ENCODE measurements around the gene MISP3.

The MISP3 gene

GRCh38 chr19:14112809-14113385 lies 40.3 kb downstream of the MISP3 start:
- Histone ChIP-seq H3K36me3 (peaks cover 24% of the 10 kb centered on the region), H3K9me3 (no peaks in the 10 kb centered on the region), H3K27me3 (no peaks in the 10 kb centered on the region), H3K27ac (peak overlapping the region; percentile 97), H3K4me3 (ENCODE audit: low read depth in 1 of 2, low read length in 1 of 2) (peak overlapping the region in 1 of 2 experiments; percentile 17), H3K4me1 (ENCODE audit: control insufficient read depth in 1 of 2, insufficient read depth in 1 of 2, low read depth in 1 of 2, low read length in 1 of 2) (peaks cover 48 to 56% of the 10 kb centered on the region in 2 experiments)
- TF ChIP-seq CTCF (IDR thresholded peaks at IDR 0.05), result no peak

- TF ChIP-seq CTCF (IDR thresholded peaks at IDR 0.05), result peak; percentile 57
- H3K27ac ChIP-seq, result peak overlapping the region; percentile 97
- peaks cover 56 to 63% of the 10 kb centered on the region in 2 experiments for H3K4me1 ChIP-seq (ENCODE audit: control insufficient read depth in 1 of 2, insufficient read depth in 1 of 2, low read depth in 1 of 2, low read length in 1 of 2)
- peaks cover 18% of the 10 kb centered on the region for H3K36me3 ChIP-seq
- no peaks in the 10 kb centered on the region for H3K9me3 ChIP-seq
- peak overlapping the region; percentile 76 to 89 for H3K4me3 ChIP-seq (ENCODE audit: low read depth in 1 of 2, low read length in 1 of 2)
- no peaks in the 10 kb centered on the region for H3K27me3 ChIP-seq
Measured at GRCh38 chr19:14113762-14114414, 41.3 kb downstream of the MISP3 start.

- Histone ChIP-seq H3K36me3 (peaks cover 13% of the 10 kb centered on the region), H3K27ac (peak overlapping the region; percentile 97), H3K27me3 (no peaks in the 10 kb centered on the region), H3K4me3 (ENCODE audit: low read depth in 1 of 2, low read length in 1 of 2) (peak overlapping the region; percentile 76 to 89), H3K4me1 (ENCODE audit: control insufficient read depth in 1 of 2, insufficient read depth in 1 of 2, low read depth in 1 of 2, low read length in 1 of 2) (peaks cover 61 to 69% of the 10 kb centered on the region in 2 experiments), H3K9me3 (no peaks in the 10 kb centered on the region)
- TF ChIP-seq CTCF (IDR thresholded peaks at IDR 0.05), result no peak
Measured at GRCh38 chr19:14114439-14114838, 41.9 kb downstream of the MISP3 start.

GRCh38 chr19:14114854-14115253 lies 42.3 kb downstream of the MISP3 start:
- Histone ChIP-seq H3K9me3 (no peaks in the 10 kb centered on the region), H3K4me3 (ENCODE audit: low read depth in 1 of 2, low read length in 1 of 2) (peak overlapping the region; percentile 76 to 89), H3K27ac (peak overlapping the region; percentile 97), H3K4me1 (ENCODE audit: control insufficient read depth in 1 of 2, insufficient read depth in 1 of 2, low read depth in 1 of 2, low read length in 1 of 2) (peaks cover 65 to 73% of the 10 kb centered on the region in 2 experiments), H3K27me3 (no peaks in the 10 kb centered on the region), H3K36me3 (peaks cover 13% of the 10 kb centered on the region)
- peak; percentile 94 for TF ChIP-seq CTCF (IDR thresholded peaks at IDR 0.05)

GRCh38 chr19:14115756-14116155 lies 43.2 kb downstream of the MISP3 start:
- H3K9me3 ChIP-seq, result no peaks in the 10 kb centered on the region
- no peak for TF ChIP-seq CTCF (IDR thresholded peaks at IDR 0.05)
- peaks cover 11% of the 10 kb centered on the region for H3K36me3 ChIP-seq
- H3K4me1 ChIP-seq (ENCODE audit: control insufficient read depth in 1 of 2, insufficient read depth in 1 of 2, low read depth in 1 of 2, low read length in 1 of 2), result peaks cover 73% of the 10 kb centered on the region in 2 experiments
- H3K27me3 ChIP-seq, result no peaks in the 10 kb centered on the region
- peak overlapping the region; percentile 97 for H3K27ac ChIP-seq
- H3K4me3 ChIP-seq (ENCODE audit: low read depth in 1 of 2, low read length in 1 of 2), result peak overlapping the region; percentile 76 to 89

Data from neutrophil (primary cell).